H1 (cell line): ENCODE results near the gene ACAD11. TPM values are rescaled to one million over a fixed set of nuclear protein-coding genes. Genes with fewer than 3 reads are reported as not detected.

Experiments used
- CTCF ChIA-PET: fragments of 300-600 bp; sonication (Branson Sonifier 250); formaldehyde crosslinking; loops from one replicate; lab custom pipeline; 2021; ENCODE audit not compliant: partially characterized antibody; lab: Charles Lee
- POLR2A ChIA-PET: fragments of 300-600 bp; sonication (Branson Sonifier 250); formaldehyde crosslinking; loops from one replicate; lab custom pipeline; 2021; ENCODE audit warnings: inconsistent platforms; ENCODE audit not compliant: partially characterized antibody; lab: Charles Lee
- DNase-seq, 2 experiments: peaks; one replicate each; pipeline versions ENCODE4 v3.0.0 to v3.0.0-alpha.2; 2010 to 2022; ENCODE audit warnings: low spot score in 2 of 2, low read depth in 1 of 2, mixed read lengths in 1 of 2
- FAIRE-seq: peaks from 2 replicates; lab custom pipeline; 2011; peaks lifted over from hg19 to GRCh38; lab: Jason Lieb, UNC
- H2AFZ ChIP-seq: 2 replicates; pipeline ENCODE4 v1.8.1; 2012; ENCODE audit warnings: low read length, inconsistent platforms
- H2AK5ac ChIP-seq: 2 replicates; pipeline ENCODE4 v1.6.1; 2013; ENCODE audit warnings: low read depth, low read length
- H2BK120ac ChIP-seq: replicated peaks from 2 replicates; pipeline ENCODE3; 2013; ENCODE audit warnings: low read depth, low read length, inconsistent platforms
- H2BK12ac ChIP-seq: 2 replicates; pipeline ENCODE4 v1.6.1; 2013; ENCODE audit warnings: low read depth, low read length
- H2BK15ac ChIP-seq: 2 replicates; pipeline ENCODE4 v1.6.1; 2013; ENCODE audit warnings: low read length
- H2BK20ac ChIP-seq: 2 replicates; pipeline ENCODE4 v1.6.1; 2013; ENCODE audit warnings: low read length
- H2BK5ac ChIP-seq: 2 replicates; pipeline ENCODE4 v1.6.1; 2013; ENCODE audit warnings: low read depth, low read length
- H3K14ac ChIP-seq: 2 replicates; pipeline ENCODE4 v1.6.1; 2013; ENCODE audit warnings: inconsistent platforms; ENCODE audit not compliant: insufficient read length
- H3K18ac ChIP-seq: 2 replicates; pipeline ENCODE4 v1.6.1; 2013; ENCODE audit warnings: low read length; ENCODE audit errors: extremely low read depth
- H3K23ac ChIP-seq: 2 replicates; pipeline ENCODE4 v1.6.1; 2013; ENCODE audit warnings: inconsistent platforms; ENCODE audit not compliant: insufficient read length
- H3K23me2 ChIP-seq: 2 replicates; pipeline ENCODE4 v1.6.1; 2013; ENCODE audit warnings: low read depth, low read length
- H3K27ac ChIP-seq: 2 replicates; pipeline ENCODE4 v1.6.1; 2011; ENCODE audit warnings: low read depth, low read length, inconsistent platforms
- H3K27me3 ChIP-seq, 4 experiments: replicated peaks in 1 of 4; 1 replicate in 1 of 4; 2 replicates in 3 of 4; pipeline versions ENCODE4 v1.6.1 to v1.8.1; 2011 to 2013; ENCODE audit warnings: low read length in 3 of 4, mild to moderate bottlenecking in 3 of 4, inconsistent platforms in 2 of 4, mixed read lengths in 2 of 4, moderate library complexity in 1 of 4; ENCODE audit not compliant: control insufficient read depth in 3 of 4, insufficient read depth in 3 of 4; ENCODE audit errors: extremely low read depth in 1 of 4
- H3K36me3 ChIP-seq, 4 experiments: 2 replicates each; pipeline versions ENCODE4 v1.6.1 to v1.8.1; 2011 to 2013; ENCODE audit warnings: mild to moderate bottlenecking in 4 of 4, low read length in 3 of 4, moderate library complexity in 2 of 4, control low read depth in 1 of 4, inconsistent platforms in 1 of 4; ENCODE audit not compliant: insufficient read depth in 4 of 4, control insufficient read depth in 2 of 4
- H3K4ac ChIP-seq: replicated peaks from 2 replicates; pipeline ENCODE3; 2013; ENCODE audit warnings: low read length, low read depth, mixed read lengths, inconsistent platforms; ENCODE audit not compliant: insufficient read length
- H3K4me1 ChIP-seq, 4 experiments: replicated peaks in 1 of 4; 1 replicate in 1 of 4; 2 replicates in 3 of 4; pipeline versions ENCODE4 v1.6.1 to v1.8.1; 2011 to 2013; ENCODE audit warnings: low read length in 3 of 4, inconsistent platforms in 2 of 4, mixed read lengths in 1 of 4; ENCODE audit not compliant: insufficient read depth in 4 of 4, control insufficient read depth in 3 of 4
- H3K4me2 ChIP-seq, 2 experiments: 2 replicates each; pipeline versions ENCODE4 v1.6.1 to v1.8.1; 2011 to 2013; ENCODE audit warnings: low read depth in 2 of 2, low read length in 2 of 2, control low read depth in 1 of 2, inconsistent platforms in 1 of 2, mild to moderate bottlenecking in 1 of 2; ENCODE audit not compliant: insufficient read depth in 1 of 2
- H3K4me3 ChIP-seq, 4 experiments: fragments of 200-600, 300-600 bp in 1 of 4; sonication (generic), shearing (Covaris generic), sonication (Bioruptor Twin) in 1 of 4; 2 replicates each; pipeline versions ENCODE4 v1.5.1 to v1.8.1; 2011 to 2016; ENCODE audit warnings: low read length in 4 of 4, low read depth in 3 of 4, control low read depth in 2 of 4, inconsistent platforms in 2 of 4, mild to moderate bottlenecking in 2 of 4, mixed read lengths in 1 of 4, moderate library complexity in 1 of 4; ENCODE audit not compliant: insufficient read depth in 2 of 4; ENCODE audit errors: extremely low read depth in 1 of 4
- H3K56ac ChIP-seq: replicated peaks from 2 replicates; pipeline ENCODE3; 2013; ENCODE audit warnings: low read depth, mild to moderate bottlenecking, mixed read lengths, low read length, inconsistent platforms; ENCODE audit not compliant: insufficient read length
- H3K79me1 ChIP-seq: 2 replicates; pipeline ENCODE4 v1.6.1; 2013; ENCODE audit warnings: low read depth, low read length, control low read depth
- H3K79me2 ChIP-seq, 2 experiments: 2 replicates each; pipeline versions ENCODE4 v1.6.1 to v1.8.1; 2012 to 2013; ENCODE audit warnings: low read length in 2 of 2, mild to moderate bottlenecking in 2 of 2, inconsistent platforms in 1 of 2; ENCODE audit not compliant: insufficient read depth in 2 of 2, control insufficient read depth in 1 of 2
- H3K9ac ChIP-seq, 4 experiments: replicated peaks in 1 of 4; 1 replicate in 1 of 4; 2 replicates in 3 of 4; pipeline versions ENCODE4 v1.6.1 to v1.8.1; 2011 to 2013; ENCODE audit warnings: low read depth in 3 of 4, low read length in 3 of 4, control low read depth in 2 of 4, mild to moderate bottlenecking in 2 of 4, moderate library complexity in 2 of 4, inconsistent platforms in 1 of 4; ENCODE audit errors: extremely low read depth in 1 of 4
- H3K9me3 ChIP-seq, 2 experiments: 2 replicates each; pipeline versions ENCODE4 v1.6.1 to v1.8.1; 2012 to 2013; ENCODE audit warnings: mild to moderate bottlenecking in 2 of 2, moderate library complexity in 2 of 2, control low read depth in 1 of 2, inconsistent platforms in 1 of 2, low read depth in 1 of 2, low read length in 1 of 2, mixed read lengths in 1 of 2; ENCODE audit not compliant: insufficient read depth in 2 of 2
- H4K20me1 ChIP-seq, 2 experiments: replicated peaks in 1 of 2; 2 replicates each; pipeline versions ENCODE3 to v1.8.1; 2011 to 2013; ENCODE audit warnings: inconsistent platforms in 2 of 2, low read length in 2 of 2, mild to moderate bottlenecking in 1 of 2; ENCODE audit not compliant: insufficient read depth in 2 of 2, control insufficient read depth in 1 of 2
- H4K5ac ChIP-seq: 2 replicates; pipeline ENCODE4 v1.6.1; 2013; ENCODE audit warnings: low read length, low read depth, mixed read lengths, inconsistent platforms; ENCODE audit not compliant: insufficient read length
- H4K8ac ChIP-seq: 2 replicates; pipeline ENCODE4 v1.8.0; 2013; ENCODE audit warnings: mild to moderate bottlenecking, moderate library complexity, low read length, inconsistent platforms; ENCODE audit not compliant: insufficient read depth; ENCODE audit errors: extremely low read depth
- H4K91ac ChIP-seq: replicated peaks from 2 replicates; pipeline ENCODE3; 2013; ENCODE audit warnings: low read length, mixed read lengths, inconsistent platforms; ENCODE audit not compliant: insufficient read length
- BACH1 ChIP-seq: IDR thresholded peaks from 2 replicates; pipeline ENCODE4 v1.6.1; 2012; ENCODE audit warnings: low read length, improper control_type of control experiment
- EP300 ChIP-seq, 2 experiments: IDR thresholded peaks; 1 replicate in 1 of 2; 2 replicates in 1 of 2; pipeline ENCODE4 v1.6.1; 2011 to 2012; ENCODE audit warnings: low read depth in 2 of 2, low read length in 2 of 2, mild to moderate bottlenecking in 2 of 2, borderline replicate concordance in 1 of 2, inconsistent platforms in 1 of 2, moderate library complexity in 1 of 2
- EZH2 ChIP-seq: fragments of 200-600 bp; sonication (generic); IDR thresholded peaks from 2 replicates; pipeline ENCODE4 v1.7.1; 2012; ENCODE audit warnings: low read depth, mild to moderate bottlenecking, moderate library complexity, low read length, inconsistent platforms; ENCODE audit not compliant: severe bottlenecking
- GTF2F1 ChIP-seq: IDR thresholded peaks from 2 replicates; pipeline ENCODE4 v1.6.1; 2012; ENCODE audit warnings: low read depth, low read length, improper control_type of control experiment, borderline replicate concordance
- HDAC2 ChIP-seq, 2 experiments: fragments of 300-600 bp in 1 of 2; sonication (generic) in 1 of 2; IDR thresholded peaks; 2 replicates each; pipeline ENCODE4 v1.6.1; 2011 to 2012; ENCODE audit warnings: low read depth in 2 of 2, low read length in 2 of 2, mild to moderate bottlenecking in 2 of 2, moderate library complexity in 2 of 2, borderline replicate concordance in 1 of 2, inconsistent platforms in 1 of 2
- HDAC6 ChIP-seq: IDR thresholded peaks from one replicate; pipeline ENCODE4 v1.7.1; 2012; ENCODE audit warnings: low read depth, mild to moderate bottlenecking, inconsistent platforms, low read length, moderate library complexity
- NANOG ChIP-seq: IDR thresholded peaks from 2 replicates; pipeline ENCODE4 v1.6.1; 2011; ENCODE audit warnings: low read length, low read depth, mild to moderate bottlenecking, inconsistent platforms; ENCODE audit not compliant: insufficient read depth, poor library complexity, severe bottlenecking
- PHF8 ChIP-seq: fragments of 200-600 bp; sonication (generic); conservative IDR thresholded peaks from 2 replicates; pipeline ENCODE4 v1.7.1; 2012; ENCODE audit warnings: low read depth, mild to moderate bottlenecking, inconsistent platforms, low read length, moderate library complexity
- POLR2A ChIP-seq, 2 experiments: IDR thresholded peaks; 1 replicate in 1 of 2; 2 replicates in 1 of 2; pipeline ENCODE4 v1.6.1; 2011; ENCODE audit warnings: low read depth in 2 of 2, low read length in 2 of 2, mild to moderate bottlenecking in 2 of 2; ENCODE audit errors: control extremely low read depth in 1 of 2
- POU5F1 ChIP-seq: IDR thresholded peaks from 2 replicates; pipeline ENCODE4 v1.6.1; 2011; ENCODE audit warnings: low read depth, mild to moderate bottlenecking, low read length, moderate library complexity
- SIN3A ChIP-seq, 2 experiments: IDR thresholded peaks in 1 of 2; conservative IDR thresholded peaks in 1 of 2; 2 replicates each; pipeline ENCODE4 v1.6.1; 2011 to 2012; ENCODE audit warnings: low read length in 2 of 2, improper control_type of control experiment in 1 of 2, low read depth in 1 of 2, mild to moderate bottlenecking in 1 of 2
- TEAD4 ChIP-seq: IDR thresholded peaks from 2 replicates; pipeline ENCODE4 v1.6.1; 2012; ENCODE audit warnings: low read depth, low read length, inconsistent platforms, mixed read lengths
- WGBS, 2 experiments: shearing (Covaris generic) in 1 of 2; methylation state at CpG; one replicate each; pipeline versions ENCODE4 v1.1.6 to v1.1.7; 2013 to 2015; ENCODE audit warnings: low lambda C conversion rate in 2 of 2, mixed read lengths in 2 of 2, inconsistent platforms in 1 of 2, low coverage in 1 of 2, missing lambda C conversion rate in 1 of 2; ENCODE audit not compliant: insufficient replicate concordance in 2 of 2, insufficient coverage in 1 of 2, insufficient read length in 1 of 2; ENCODE audit errors: extremely low coverage in 1 of 2, missing lambda C conversion rate in 1 of 2; 5-methylcytosine and 5-hydroxymethylcytosine counted together
- polyA plus RNA-seq, 7 experiments: library from polyadenylated mRNA; depleted of rRNA in 3 of 7; stranded (reverse) in 5 of 7; unstranded in 2 of 7; fragments of >200 nt in 5 of 7; fragments of 200-250 nt in 2 of 7; gene quantifications; 1 replicate in 5 of 7; 2 replicates in 1 of 7; 4 replicates in 1 of 7; pipeline versions ENCODE4 v1.2.1 to v1.2.3, GENCODE V29; 2011 to 2013; ENCODE audit warnings: missing spikeins in 2 of 7, mixed read lengths in 2 of 7
- total RNA-seq: library from RNA; stranded (reverse); fragmentation: NEBNext Ultra II Directional; extraction: Animal tissue kit (Norgen Biotek cat#: 25700); gene quantifications from 2 replicates; pipeline ENCODE4 v1.2.1, GENCODE V29; 2021
- TF ChIP-seq, protein P1 (sequence below): IDR thresholded peaks from 2 replicates; pipeline ENCODE4 v1.6.1; 2011; ENCODE audit warnings: low read depth, mild to moderate bottlenecking, low read length; ENCODE audit not compliant: insufficient read depth

The ACAD11 gene
- total and polyA plus RNA-seq, 2 of the 8 experiments (the other 6 are each of a cell fraction or from before 2014, with no cell fraction given): 5.5 to 11.0 TPM

DNA sequence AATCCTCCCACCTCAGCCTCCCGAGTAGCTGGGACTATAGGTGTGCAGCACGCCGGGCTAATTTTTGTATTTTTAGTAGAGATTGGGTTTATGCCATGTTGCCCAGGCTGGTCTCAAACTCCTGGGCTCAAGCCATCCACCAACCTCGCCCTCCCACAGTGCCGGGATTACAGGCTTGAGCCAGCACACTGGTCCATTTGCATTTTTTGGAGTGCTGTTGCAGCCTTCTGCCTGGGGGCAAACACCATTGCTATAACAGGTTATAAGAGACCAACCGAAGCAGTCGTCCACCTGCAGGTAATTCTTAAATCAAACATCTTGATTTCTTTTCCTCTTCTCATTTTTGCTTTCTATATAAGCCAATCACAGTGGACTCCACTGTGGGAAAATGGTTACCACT lies 34.8 kb downstream of the ACAD11 start:
- Histone ChIP-seq H3K9me3 (no peaks in the 10 kb centered on the region), H3K4me3 (no peak overlapping the region), H2AFZ (no peak overlapping the region), H3K23me2 (no peaks in the 10 kb centered on the region), H3K14ac (no peak overlapping the region), H3K27me3 (no peaks in the 10 kb centered on the region; a peak in 1 of 7 replicates), H3K79me1 (no peaks in the 10 kb centered on the region), H2BK120ac (no peak overlapping the region), H3K79me2 (no peaks in the 10 kb centered on the region), H4K8ac (no peak overlapping the region), H4K91ac (no peak overlapping the region), H4K20me1 (no peaks in the 10 kb centered on the region), H3K27ac (no peak overlapping the region), H3K4me2 (no peak overlapping the region), H3K18ac (no peak overlapping the region), H4K5ac (no peak overlapping the region), H2BK15ac (no peak overlapping the region), H3K23ac (no peak overlapping the region), H2BK5ac (no peak overlapping the region), H3K4me1 (no peaks in the 10 kb centered on the region; a peak in 1 of 7 replicates), H3K36me3 (peaks cover 0 to 10% (median 0%) of the 10 kb centered on the region in 4 experiments; a peak in 1 of 8 replicates), H2BK20ac (no peak overlapping the region), H3K9ac (no peak overlapping the region), H3K4ac (no peak overlapping the region), H2BK12ac (no peak overlapping the region), H3K56ac (no peak overlapping the region), H2AK5ac (no peak overlapping the region)
- CTCF ChIA-PET: interaction anchor here (0.7 to 2.5 kb wide), 3 partner anchors 17 to 356 kb away, joined by 3 to 11 read pairs (median 3); no protein-coding TSS in a partner anchor
- POLR2A ChIA-PET: no interaction called here
- DNase-seq: no peak
- FAIRE-seq: no peak
- 89% methylated on average over 7 of the region's 7 CpGs; no CpG with 5 or more reads in 1 of the 2 experiments for WGBS, 2 experiments
- TF ChIP-seq HDAC6: no peak
- no peak for TF ChIP-seq HDAC2 (IDR thresholded peaks at IDR 0.05; ENCODE audit: borderline replicate concordance in 1 of 2, low read depth in 2 of 2, low read length in 2 of 2)
- no peak for TF ChIP-seq POU5F1
- no peak for TF ChIP-seq EP300 (IDR thresholded peaks at IDR 0.05; ENCODE audit: borderline replicate concordance in 1 of 2, low read depth in 2 of 2, low read length in 2 of 2)
- no peak for TF ChIP-seq EZH2
- no peak for TF ChIP-seq PHF8
- TF ChIP-seq SIN3A (conservative IDR thresholded peaks at IDR 0.05 in 1 of 2, IDR thresholded peaks at IDR 0.05 in 1 of 2; ENCODE audit: low read depth in 1 of 2, low read length in 2 of 2): no peak
- no peak for TF ChIP-seq TEAD4
- no peak for TF ChIP-seq NANOG
- TF ChIP-seq, protein P1, sequence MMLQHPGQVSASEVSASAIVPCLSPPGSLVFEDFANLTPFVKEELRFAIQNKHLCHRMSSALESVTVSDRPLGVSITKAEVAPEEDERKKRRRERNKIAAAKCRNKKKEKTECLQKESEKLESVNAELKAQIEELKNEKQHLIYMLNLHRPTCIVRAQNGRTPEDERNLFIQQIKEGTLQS: no peak
- TF ChIP-seq POLR2A (IDR thresholded peaks at IDR 0.05; ENCODE audit: control extremely low read depth in 1 of 2, low read depth in 2 of 2, low read length in 2 of 2): no peak
- no peak for TF ChIP-seq GTF2F1
- no peak for TF ChIP-seq BACH1
